ENCODE results near the gene XYLT1.

The XYLT1 gene

DNA sequence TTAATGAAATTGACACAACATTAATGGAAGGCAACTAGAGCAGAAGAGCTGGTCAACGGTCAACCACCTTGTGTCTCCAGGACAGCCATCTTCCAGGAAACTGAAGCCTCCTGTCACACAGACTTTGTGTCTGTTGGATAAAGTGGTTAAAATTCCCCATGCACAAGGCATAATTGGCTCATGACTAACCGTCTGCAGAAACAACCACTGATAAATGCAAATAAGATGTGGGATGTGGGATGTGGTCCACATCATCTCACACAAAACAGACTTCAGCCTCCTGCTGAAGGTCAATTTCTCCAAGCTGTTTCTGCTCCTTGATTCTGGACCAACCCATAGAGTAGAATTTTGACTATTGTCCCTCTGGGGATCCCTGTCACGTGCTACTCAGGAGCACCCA lies 26.9 kb upstream of the XYLT1 start:
- no peak overlapping the region for H2BK15ac ChIP-seq (replicated peaks; ENCODE audit: low read depth)
- no peaks in the 10 kb centered on the region for H3K36me3 ChIP-seq (ENCODE audit: control insufficient read depth, insufficient read depth, low read length)
- no peak overlapping the region for H3K56ac ChIP-seq (ENCODE audit: low read length)
- DNase-seq = no peak
- H4K5ac ChIP-seq (ENCODE audit: low read length) = no peak overlapping the region
- no peak overlapping the region for H3K23ac ChIP-seq (ENCODE audit: low read length)
- H3K4ac ChIP-seq (ENCODE audit: low read depth, low read length) = no peak overlapping the region
- no peak overlapping the region for H3K9ac ChIP-seq (ENCODE audit: low read length)
- H4K8ac ChIP-seq (ENCODE audit: low read depth, low read length) = no peak overlapping the region
- no peak overlapping the region for H2BK120ac ChIP-seq (ENCODE audit: low read depth, low read length)
- H3K18ac ChIP-seq (ENCODE audit: low read length) = no peak overlapping the region
- no peak overlapping the region for H3K4me3 ChIP-seq (ENCODE audit: low read length)
- no CpG with 5 or more reads among the region's 3 CpGs for WGBS (ENCODE audit: extremely low coverage, insufficient coverage, low lambda C conversion rate)
- H3K79me1 ChIP-seq (ENCODE audit: low read length) = no peaks in the 10 kb centered on the region
- no peak overlapping the region for H3K4me2 ChIP-seq (ENCODE audit: low read length)
- peak overlapping the region; percentile 36 for H3K27ac ChIP-seq (ENCODE audit: low read depth, low read length)
- H3K79me2 ChIP-seq (ENCODE audit: control insufficient read depth, insufficient read depth, low read length) = no peaks in the 10 kb centered on the region
- peak overlapping the region; percentile 21 for H2BK5ac ChIP-seq (ENCODE audit: low read length)
- H2AK5ac ChIP-seq (ENCODE audit: low read length) = no peak overlapping the region
- H3K27me3 ChIP-seq (ENCODE audit: insufficient read depth, low read length, poor library complexity) = no peaks in the 10 kb centered on the region
- H3K4me1 ChIP-seq (ENCODE audit: control insufficient read depth, low read depth, low read length) = no peaks in the 10 kb centered on the region

DNA sequence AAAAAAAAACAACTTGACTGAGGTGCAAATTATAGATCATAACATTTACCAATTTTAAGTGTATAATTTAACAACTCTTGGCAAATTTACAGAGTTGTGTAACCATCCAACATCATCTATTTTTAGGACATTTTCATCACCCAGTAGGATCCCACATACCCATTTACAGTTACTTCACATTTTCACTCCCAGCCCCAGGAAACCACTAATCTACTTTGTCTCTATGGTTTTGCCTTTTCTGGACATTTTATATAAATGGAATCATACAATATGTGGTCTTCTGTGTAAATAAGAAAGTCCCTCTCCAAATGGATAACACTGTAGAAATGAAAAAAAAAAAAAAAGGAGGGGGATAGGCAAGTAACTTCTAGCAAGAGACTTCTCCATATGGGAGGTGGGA lies 26.1 kb upstream of the XYLT1 start:
- no peak overlapping the region for H4K5ac ChIP-seq (ENCODE audit: low read length)
- no peaks in the 10 kb centered on the region for H3K36me3 ChIP-seq (ENCODE audit: control insufficient read depth, insufficient read depth, low read length)
- no peak overlapping the region for H3K4me3 ChIP-seq (ENCODE audit: low read length)
- no peak overlapping the region for H2BK120ac ChIP-seq (ENCODE audit: low read depth, low read length)
- H3K27me3 ChIP-seq (ENCODE audit: insufficient read depth, low read length, poor library complexity) = no peaks in the 10 kb centered on the region
- no peak overlapping the region for H2AK5ac ChIP-seq (ENCODE audit: low read length)
- no peak overlapping the region for H2BK15ac ChIP-seq (replicated peaks; ENCODE audit: low read depth)
- DNase-seq = no peak
- no peak overlapping the region for H3K27ac ChIP-seq (ENCODE audit: low read depth, low read length)
- no peak overlapping the region for H2BK5ac ChIP-seq (ENCODE audit: low read length)
- H3K9ac ChIP-seq (ENCODE audit: low read length) = no peak overlapping the region
- H3K23ac ChIP-seq (ENCODE audit: low read length) = no peak overlapping the region
- H3K18ac ChIP-seq (ENCODE audit: low read length) = no peak overlapping the region
- no peak overlapping the region for H3K4me2 ChIP-seq (ENCODE audit: low read length)
- no peak overlapping the region for H4K8ac ChIP-seq (ENCODE audit: low read depth, low read length)
- no peak overlapping the region for H3K56ac ChIP-seq (ENCODE audit: low read length)
- no peaks in the 10 kb centered on the region for H3K79me1 ChIP-seq (ENCODE audit: low read length)
- H3K4me1 ChIP-seq (ENCODE audit: control insufficient read depth, low read depth, low read length) = no peaks in the 10 kb centered on the region
- H3K79me2 ChIP-seq (ENCODE audit: control insufficient read depth, insufficient read depth, low read length) = no peaks in the 10 kb centered on the region
- H3K4ac ChIP-seq (ENCODE audit: low read depth, low read length) = no peak overlapping the region

DNA sequence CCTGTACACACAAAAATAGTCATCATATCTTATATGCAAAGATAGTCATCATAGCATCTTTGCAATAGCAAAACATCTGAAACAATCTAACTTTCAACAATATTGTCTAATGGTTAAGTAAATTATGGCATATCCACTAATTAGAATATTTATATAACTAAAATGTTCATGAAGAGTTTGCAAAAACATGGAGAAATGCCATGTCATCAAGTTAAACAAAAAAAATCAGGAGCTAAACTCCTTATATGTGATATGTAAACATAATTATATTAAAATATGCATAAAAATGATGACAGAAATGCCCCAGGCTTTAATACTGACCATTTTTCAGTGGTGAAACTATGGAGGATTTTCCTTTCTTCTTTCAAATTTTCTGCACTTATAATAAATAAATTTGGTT lies 22.3 kb upstream of the XYLT1 start:
- Histone ChIP-seq H3K23ac (ENCODE audit: low read length) (no peak overlapping the region), H3K4me1 (ENCODE audit: control insufficient read depth, low read depth, low read length) (no peaks in the 10 kb centered on the region), H3K56ac (ENCODE audit: low read length) (no peak overlapping the region), H3K9ac (ENCODE audit: low read length) (no peak overlapping the region), H3K79me1 (ENCODE audit: low read length) (no peaks in the 10 kb centered on the region), H2BK15ac (replicated peaks; ENCODE audit: low read depth) (no peak overlapping the region), H3K27ac (ENCODE audit: low read depth, low read length) (no peak overlapping the region), H2AK5ac (ENCODE audit: low read length) (no peak overlapping the region), H3K79me2 (ENCODE audit: control insufficient read depth, insufficient read depth, low read length) (no peaks in the 10 kb centered on the region), H3K36me3 (ENCODE audit: control insufficient read depth, insufficient read depth, low read length) (no peaks in the 10 kb centered on the region), H3K4me2 (ENCODE audit: low read length) (no peak overlapping the region), H3K4me3 (ENCODE audit: low read length) (no peak overlapping the region), H3K18ac (ENCODE audit: low read length) (no peak overlapping the region), H4K5ac (ENCODE audit: low read length) (no peak overlapping the region), H4K8ac (ENCODE audit: low read depth, low read length) (no peak overlapping the region), H3K27me3 (ENCODE audit: insufficient read depth, low read length, poor library complexity) (no peaks in the 10 kb centered on the region), H2BK120ac (ENCODE audit: low read depth, low read length) (no peak overlapping the region), H2BK5ac (ENCODE audit: low read length) (no peak overlapping the region), H3K4ac (ENCODE audit: low read depth, low read length) (no peak overlapping the region)
- no peak for DNase-seq

DNA sequence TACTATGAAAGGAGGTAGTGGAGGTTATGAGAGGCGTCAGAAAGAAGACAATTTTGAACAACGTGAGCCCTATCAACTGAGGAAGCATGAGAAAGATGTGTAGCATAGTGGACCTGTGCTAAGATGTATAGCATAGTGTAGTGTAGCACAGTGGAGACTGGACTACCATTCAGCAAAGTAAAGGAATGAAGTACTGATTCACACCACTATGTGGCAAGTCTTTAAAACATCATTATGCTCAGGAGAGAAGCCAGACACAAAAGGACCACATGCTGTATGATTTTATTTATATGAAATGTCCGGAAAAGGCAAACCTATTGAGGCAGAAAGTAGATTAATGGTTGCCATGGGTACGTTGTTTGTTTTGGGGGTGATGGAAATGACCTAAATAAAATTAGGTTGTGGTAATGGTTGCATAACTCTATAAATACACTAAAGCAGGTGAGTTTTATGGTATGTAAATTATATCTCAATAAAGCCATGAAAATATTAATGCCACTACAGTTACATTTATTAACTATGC lies 20.4 kb upstream of the XYLT1 start:
- no peak overlapping the region for H3K4me3 ChIP-seq (ENCODE audit: low read length)
- H3K27me3 ChIP-seq (ENCODE audit: insufficient read depth, low read length, poor library complexity) = no peaks in the 10 kb centered on the region
- H4K5ac ChIP-seq (ENCODE audit: low read length) = no peak overlapping the region
- H3K4me1 ChIP-seq (ENCODE audit: control insufficient read depth, low read depth, low read length) = no peaks in the 10 kb centered on the region
- no peak overlapping the region for H3K18ac ChIP-seq (ENCODE audit: low read length)
- H4K8ac ChIP-seq (ENCODE audit: low read depth, low read length) = no peak overlapping the region
- H2BK15ac ChIP-seq (replicated peaks; ENCODE audit: low read depth) = no peak overlapping the region
- DNase-seq = no peak
- no peak overlapping the region for H2BK5ac ChIP-seq (ENCODE audit: low read length)
- H2AK5ac ChIP-seq (ENCODE audit: low read length) = no peak overlapping the region
- no peak overlapping the region for H3K56ac ChIP-seq (ENCODE audit: low read length)
- H3K27ac ChIP-seq (ENCODE audit: low read depth, low read length) = no peak overlapping the region
- no peak overlapping the region for H3K4ac ChIP-seq (ENCODE audit: low read depth, low read length)
- no peaks in the 10 kb centered on the region for H3K79me2 ChIP-seq (ENCODE audit: control insufficient read depth, insufficient read depth, low read length)
- no peak overlapping the region for H2BK120ac ChIP-seq (ENCODE audit: low read depth, low read length)
- H3K36me3 ChIP-seq (ENCODE audit: control insufficient read depth, insufficient read depth, low read length) = no peaks in the 10 kb centered on the region
- no peak overlapping the region for H3K23ac ChIP-seq (ENCODE audit: low read length)
- H3K9ac ChIP-seq (ENCODE audit: low read length) = no peak overlapping the region
- no CpG with 5 or more reads among the region's 4 CpGs for WGBS (ENCODE audit: extremely low coverage, insufficient coverage, low lambda C conversion rate)
- H3K79me1 ChIP-seq (ENCODE audit: low read length) = no peaks in the 10 kb centered on the region
- H3K4me2 ChIP-seq (ENCODE audit: low read length) = no peak overlapping the region

DNA sequence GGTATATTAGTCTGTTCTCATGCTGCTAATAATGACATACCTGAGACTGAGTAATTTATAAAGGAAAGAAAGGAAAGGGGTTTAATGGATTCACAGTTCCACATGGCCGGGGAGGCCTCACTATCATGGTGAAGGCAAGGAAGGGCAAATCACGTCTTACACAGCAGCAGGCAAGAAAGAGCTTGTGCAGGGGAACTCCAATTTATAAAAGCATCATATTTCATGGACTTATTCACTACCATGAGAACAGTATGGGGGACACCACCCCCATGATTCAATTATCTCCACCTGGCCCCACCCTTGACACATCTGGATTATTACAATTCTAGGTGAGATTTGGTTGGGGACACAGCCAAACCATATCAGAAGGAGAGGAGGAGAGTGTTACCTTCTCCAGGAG lies 17.7 kb upstream of the XYLT1 start:
- WGBS (ENCODE audit: extremely low coverage, insufficient coverage, low lambda C conversion rate) = no CpG with 5 or more reads among the region's 2 CpGs
- Histone ChIP-seq H3K56ac (ENCODE audit: low read length) (no peak overlapping the region), H3K36me3 (ENCODE audit: control insufficient read depth, insufficient read depth, low read length) (no peaks in the 10 kb centered on the region), H3K79me1 (ENCODE audit: low read length) (no peaks in the 10 kb centered on the region), H3K79me2 (ENCODE audit: control insufficient read depth, insufficient read depth, low read length) (no peaks in the 10 kb centered on the region), H2BK15ac (replicated peaks; ENCODE audit: low read depth) (no peak overlapping the region), H3K4me1 (ENCODE audit: control insufficient read depth, low read depth, low read length) (no peaks in the 10 kb centered on the region), H3K27me3 (ENCODE audit: insufficient read depth, low read length, poor library complexity) (no peaks in the 10 kb centered on the region), H2BK120ac (ENCODE audit: low read depth, low read length) (no peak overlapping the region), H2AK5ac (ENCODE audit: low read length) (no peak overlapping the region), H3K9ac (ENCODE audit: low read length) (no peak overlapping the region), H3K23ac (ENCODE audit: low read length) (no peak overlapping the region), H3K4ac (ENCODE audit: low read depth, low read length) (no peak overlapping the region), H4K5ac (ENCODE audit: low read length) (no peak overlapping the region), H3K27ac (ENCODE audit: low read depth, low read length) (no peak overlapping the region), H4K8ac (ENCODE audit: low read depth, low read length) (no peak overlapping the region), H2BK5ac (ENCODE audit: low read length) (no peak overlapping the region), H3K18ac (ENCODE audit: low read length) (no peak overlapping the region), H3K4me3 (ENCODE audit: low read length) (no peak overlapping the region), H3K4me2 (ENCODE audit: low read length) (no peak overlapping the region)
- no peak for DNase-seq

DNA sequence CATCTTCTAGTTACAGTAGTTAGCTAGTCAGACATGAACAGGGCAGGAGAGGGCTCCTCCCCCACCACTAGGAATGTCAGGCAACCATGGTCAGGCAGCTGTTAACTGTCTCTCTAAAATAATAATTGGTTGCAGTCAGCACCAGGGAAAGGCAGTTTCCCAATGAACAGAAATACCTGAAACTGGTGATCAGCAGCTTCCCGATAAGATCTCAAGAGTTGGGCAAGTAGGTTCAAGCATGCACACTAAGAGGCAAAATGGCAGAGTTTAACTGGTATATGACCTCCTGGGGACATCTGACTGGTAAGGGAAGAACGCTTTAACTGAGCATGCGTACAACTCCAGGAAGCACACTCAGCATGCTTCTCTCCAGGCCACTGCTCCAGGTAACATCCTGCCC lies 12.6 kb upstream of the XYLT1 start:
- no peaks in the 10 kb centered on the region for H3K79me2 ChIP-seq (ENCODE audit: control insufficient read depth, insufficient read depth, low read length)
- H2BK15ac ChIP-seq (replicated peaks; ENCODE audit: low read depth) = no peak overlapping the region
- no peak overlapping the region for H3K23ac ChIP-seq (ENCODE audit: low read length)
- H3K36me3 ChIP-seq (ENCODE audit: control insufficient read depth, insufficient read depth, low read length) = no peaks in the 10 kb centered on the region
- H4K5ac ChIP-seq (ENCODE audit: low read length) = no peak overlapping the region
- no peak overlapping the region for H4K8ac ChIP-seq (ENCODE audit: low read depth, low read length)
- no peak overlapping the region for H2BK5ac ChIP-seq (ENCODE audit: low read length)
- no peak overlapping the region for H2AK5ac ChIP-seq (ENCODE audit: low read length)
- no peak overlapping the region for H3K4me2 ChIP-seq (ENCODE audit: low read length)
- H3K18ac ChIP-seq (ENCODE audit: low read length) = no peak overlapping the region
- no peak overlapping the region for H3K9ac ChIP-seq (ENCODE audit: low read length)
- no peak overlapping the region for H3K56ac ChIP-seq (ENCODE audit: low read length)
- DNase-seq = no peak
- H3K27ac ChIP-seq (ENCODE audit: low read depth, low read length) = no peak overlapping the region
- H3K4ac ChIP-seq (ENCODE audit: low read depth, low read length) = no peak overlapping the region
- H3K4me3 ChIP-seq (ENCODE audit: low read length) = no peak overlapping the region
- no peaks in the 10 kb centered on the region for H3K79me1 ChIP-seq (ENCODE audit: low read length)
- H2BK120ac ChIP-seq (ENCODE audit: low read depth, low read length) = no peak overlapping the region
- WGBS (ENCODE audit: extremely low coverage, insufficient coverage, low lambda C conversion rate) = no CpG with 5 or more reads among the region's 3 CpGs
- H3K4me1 ChIP-seq (ENCODE audit: control insufficient read depth, low read depth, low read length) = no peaks in the 10 kb centered on the region
- no peaks in the 10 kb centered on the region for H3K27me3 ChIP-seq (ENCODE audit: insufficient read depth, low read length, poor library complexity)
